Measurements from ENCODE around the gene PIK3IP1.

PIK3IP1 gene

DNA sequence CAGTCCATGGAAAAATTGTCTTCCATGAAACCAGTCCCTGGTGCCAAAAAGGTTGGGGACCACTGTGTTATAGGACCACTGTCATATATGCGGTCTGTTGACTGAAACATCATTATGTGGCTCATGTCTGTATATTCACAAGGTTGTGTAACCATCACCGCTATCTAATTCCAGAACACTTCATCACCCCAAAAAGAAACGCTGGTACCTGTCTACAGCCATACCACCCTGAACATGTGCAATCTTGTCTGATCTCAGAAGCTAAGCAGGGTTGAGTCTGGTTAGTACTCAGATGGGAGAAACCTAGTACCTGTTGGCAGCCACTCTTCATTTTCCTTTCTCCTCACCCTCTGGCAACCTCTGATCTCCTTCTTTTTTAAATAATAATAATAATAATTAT lies 12.9 kb upstream of the PIK3IP1 start:
- no peak for DNase-seq

DNA sequence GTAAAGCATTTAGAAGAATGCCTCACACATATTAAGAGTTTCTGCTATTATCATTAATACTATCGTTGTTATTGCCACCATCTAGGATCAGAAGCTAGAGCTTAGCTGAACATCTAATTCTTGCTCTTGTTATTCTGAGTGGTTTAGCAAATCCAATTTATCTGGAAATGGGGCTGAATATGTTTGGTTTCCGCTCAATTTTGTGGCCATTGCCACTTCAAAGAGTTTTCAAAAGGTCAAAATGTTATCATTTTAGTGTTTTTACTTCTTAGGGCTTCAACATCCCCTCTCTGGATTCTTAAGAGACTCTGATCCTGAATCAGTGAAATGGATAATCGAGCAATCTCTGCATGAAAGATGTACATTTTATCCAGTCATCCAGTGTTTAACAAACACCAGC lies 10.2 kb upstream of the PIK3IP1 start:
- DNase-seq = no peak

DNA sequence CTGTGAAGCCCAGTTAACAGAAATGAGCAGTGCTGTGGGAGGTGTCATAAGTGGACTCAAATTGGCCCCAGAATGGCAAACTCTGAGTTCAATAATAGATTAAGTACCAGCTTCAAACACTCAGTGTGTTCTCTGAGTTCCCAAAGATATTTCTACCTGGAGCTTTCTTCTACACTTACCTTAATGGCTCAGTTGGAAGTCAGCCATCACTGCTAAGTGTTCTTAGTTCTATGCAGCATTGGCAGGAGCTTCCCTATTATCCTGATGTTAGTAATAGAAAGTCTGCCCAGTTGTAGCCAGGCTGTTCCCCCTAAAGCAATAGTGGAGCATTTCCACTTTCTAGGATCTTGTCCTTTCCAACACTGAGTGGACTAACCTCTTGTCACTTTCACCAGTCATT lies 9.7 kb upstream of the PIK3IP1 start:
- DNase-seq = no peak

DNA sequence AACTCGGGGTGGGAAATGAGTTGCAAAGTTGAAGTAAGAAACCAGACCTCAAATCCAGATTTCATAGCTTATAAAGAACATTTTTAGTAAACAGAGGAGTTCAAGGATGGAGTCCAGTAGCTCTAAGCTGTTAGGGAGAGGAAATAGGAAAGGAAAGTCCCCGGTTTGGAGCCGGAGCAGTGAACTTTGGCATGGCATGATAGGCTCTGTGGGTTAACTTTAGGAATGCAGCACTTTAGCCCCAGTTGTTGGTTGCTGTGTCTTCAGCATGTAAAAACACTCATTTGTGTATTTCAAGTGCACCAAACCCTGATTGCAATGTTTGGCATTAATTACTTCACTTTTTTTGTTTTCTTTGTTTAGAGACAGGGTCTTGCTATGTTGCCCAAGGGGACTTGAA lies 8.6 kb upstream of the PIK3IP1 start:
- DNase-seq = no peak

DNA sequence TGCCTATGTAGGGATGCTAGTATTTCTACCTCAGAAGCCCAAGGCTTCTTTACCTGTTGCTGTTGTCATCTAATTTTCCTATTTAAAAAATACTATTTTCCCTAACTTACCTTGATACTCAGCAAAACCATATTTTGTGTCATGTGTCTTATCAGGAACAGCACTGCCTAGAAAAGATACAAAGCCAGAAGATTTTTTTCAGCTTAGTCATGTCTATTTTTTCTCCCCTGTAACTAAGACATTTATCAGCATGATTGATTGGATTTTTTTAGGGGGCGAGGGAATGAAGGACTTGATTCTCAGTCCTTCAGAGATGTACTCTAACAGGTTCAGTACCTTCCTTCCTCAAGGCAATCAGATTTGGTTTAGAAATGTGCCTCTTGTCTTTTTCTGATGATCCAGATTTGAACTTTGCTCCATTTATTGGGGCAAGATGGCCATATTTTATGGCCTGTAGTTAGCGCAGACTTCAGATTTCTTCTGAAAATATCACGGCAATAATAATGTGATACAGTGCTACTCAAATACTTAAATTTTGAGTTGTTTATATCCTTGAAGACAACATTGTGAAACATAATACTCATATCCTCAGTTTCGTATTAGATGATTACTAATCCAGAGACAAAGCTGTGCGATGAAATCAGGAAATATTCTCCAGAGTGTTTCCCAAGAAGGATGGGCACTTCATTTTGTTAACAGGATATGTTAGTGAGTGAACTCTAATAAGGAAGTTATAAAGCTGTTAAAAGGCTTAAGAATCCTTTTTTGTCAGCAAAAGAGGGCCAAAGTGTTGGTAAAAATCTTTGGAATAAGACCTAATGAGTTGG lies 3.8 kb upstream of the PIK3IP1 start:
- no peak for DNase-seq

DNA sequence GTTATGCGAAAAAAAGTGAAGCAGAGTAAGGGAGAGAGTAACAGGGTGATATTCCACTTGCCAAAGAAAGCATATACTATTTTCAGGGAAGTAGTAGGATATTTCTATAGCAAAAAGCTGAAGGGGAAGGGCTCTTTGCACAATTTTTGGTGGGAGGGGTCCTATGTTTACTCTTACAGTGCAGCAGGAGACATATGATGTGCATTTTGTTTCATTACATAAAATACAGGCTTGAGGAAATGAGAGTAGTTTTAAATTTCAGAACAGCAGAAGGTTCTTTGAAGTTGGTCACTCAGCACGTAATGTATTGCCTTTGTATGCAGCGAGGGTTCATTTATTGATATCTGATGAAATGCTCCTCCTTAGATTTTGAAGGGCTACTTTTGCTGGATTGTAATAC lies 3.1 kb upstream of the PIK3IP1 start:
- DNase-seq = no peak

DNA sequence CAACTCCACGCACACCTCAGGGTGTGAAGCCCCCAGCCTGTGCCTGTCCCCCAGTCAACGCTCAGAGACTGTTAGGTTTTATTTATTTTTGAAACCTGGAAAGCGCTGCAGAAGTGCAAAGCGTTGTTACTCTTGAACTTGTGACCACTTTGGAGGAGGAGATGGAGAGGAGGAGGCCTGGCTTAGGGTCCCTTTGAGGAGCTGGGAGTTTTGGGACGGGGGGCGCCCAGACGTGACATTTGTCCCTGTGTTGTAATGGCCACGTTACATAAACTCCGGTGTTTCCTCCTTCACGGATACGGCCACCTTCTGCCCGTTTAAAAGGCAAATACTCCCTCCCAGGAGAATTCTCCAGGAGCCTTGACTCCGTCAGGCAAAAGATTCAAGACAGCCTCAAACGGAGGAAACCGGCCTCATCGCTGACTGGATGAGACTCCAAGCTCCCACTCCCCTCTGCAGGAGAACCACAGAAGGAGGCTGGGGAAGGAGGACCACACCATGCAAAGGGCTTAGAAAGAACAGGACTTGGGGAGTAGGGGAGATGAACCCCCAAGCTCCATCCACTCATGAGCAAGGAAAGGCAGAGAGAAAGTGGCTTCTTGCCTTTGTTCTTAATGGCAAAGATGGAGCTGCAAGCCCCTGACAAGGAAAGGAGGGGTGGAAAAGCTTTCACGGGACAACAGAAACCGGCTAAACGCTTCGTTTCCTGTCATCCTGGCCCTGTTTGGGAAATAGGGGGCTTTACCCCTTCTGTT lies 630 bp downstream of the PIK3IP1 start:
- DNase-seq = no peak

DNA sequence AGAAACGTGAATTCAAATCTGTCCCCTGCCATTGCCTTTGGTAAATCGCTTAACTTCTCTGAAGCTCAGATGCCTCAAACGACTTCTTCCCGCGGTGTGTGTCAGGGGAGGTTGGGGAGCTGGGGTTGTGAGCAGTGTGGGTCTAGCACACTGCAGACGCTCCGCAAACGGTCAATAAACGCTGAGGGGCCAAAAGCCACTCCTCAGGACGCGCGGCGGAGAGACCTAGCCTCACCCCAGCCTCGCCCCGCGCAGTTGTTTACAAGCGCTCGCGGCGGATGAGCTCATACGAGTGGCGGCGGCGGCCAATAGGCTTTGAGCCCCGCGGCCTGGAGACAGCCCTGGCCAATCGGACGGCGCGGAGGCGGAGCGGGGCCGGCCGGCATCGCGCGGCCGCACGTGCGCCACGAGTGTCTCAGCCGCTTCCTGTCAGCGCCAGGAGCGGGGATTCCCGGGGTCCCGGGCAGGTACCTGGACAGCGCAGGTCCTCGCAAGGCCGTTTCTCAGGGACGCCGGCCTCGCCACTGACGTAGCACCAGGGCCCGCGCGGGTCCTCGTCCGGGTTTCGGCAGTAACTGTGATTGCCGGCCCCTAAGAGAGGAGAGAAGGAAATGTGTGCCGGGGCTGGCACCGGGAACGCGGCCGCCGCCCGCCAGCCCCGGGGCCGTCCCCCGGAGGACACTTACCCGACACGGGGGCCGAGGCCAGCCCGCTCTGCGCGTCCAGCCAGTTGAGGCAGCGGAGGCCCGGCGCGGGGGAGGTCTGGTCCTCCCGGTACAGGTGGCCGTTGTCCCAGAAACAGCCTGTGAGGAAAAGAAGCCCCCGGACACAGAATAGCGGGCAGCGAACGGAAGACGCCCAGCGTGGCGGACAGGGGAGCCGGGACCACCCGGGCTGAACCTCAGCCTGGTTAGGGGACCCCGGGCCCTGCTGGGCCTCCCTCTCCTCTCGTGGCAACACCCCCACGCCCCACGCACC lies 1.5 kb downstream of the PIK3IP1 start:
- no peak for DNase-seq

DNA sequence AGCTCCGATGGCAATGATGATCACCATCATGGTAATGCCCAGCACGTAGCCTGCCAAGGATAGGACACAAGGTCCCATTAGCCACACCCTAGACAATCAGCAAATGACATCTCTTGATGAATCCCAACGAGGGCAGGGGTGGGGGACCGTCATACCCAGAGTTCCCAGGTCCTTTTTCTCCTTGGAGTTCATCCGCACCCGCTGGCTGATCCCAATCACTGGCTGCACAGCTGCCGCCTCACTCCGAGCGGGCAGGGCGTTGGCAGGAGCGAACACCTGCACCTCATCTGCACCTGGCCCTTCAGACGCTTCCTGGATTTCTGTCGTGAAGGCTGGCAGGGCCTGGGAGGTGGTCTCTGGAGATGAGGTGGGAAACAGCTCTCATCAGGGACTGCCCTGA lies 2.9 kb downstream of the PIK3IP1 start:
- no peak for DNase-seq

DNA sequence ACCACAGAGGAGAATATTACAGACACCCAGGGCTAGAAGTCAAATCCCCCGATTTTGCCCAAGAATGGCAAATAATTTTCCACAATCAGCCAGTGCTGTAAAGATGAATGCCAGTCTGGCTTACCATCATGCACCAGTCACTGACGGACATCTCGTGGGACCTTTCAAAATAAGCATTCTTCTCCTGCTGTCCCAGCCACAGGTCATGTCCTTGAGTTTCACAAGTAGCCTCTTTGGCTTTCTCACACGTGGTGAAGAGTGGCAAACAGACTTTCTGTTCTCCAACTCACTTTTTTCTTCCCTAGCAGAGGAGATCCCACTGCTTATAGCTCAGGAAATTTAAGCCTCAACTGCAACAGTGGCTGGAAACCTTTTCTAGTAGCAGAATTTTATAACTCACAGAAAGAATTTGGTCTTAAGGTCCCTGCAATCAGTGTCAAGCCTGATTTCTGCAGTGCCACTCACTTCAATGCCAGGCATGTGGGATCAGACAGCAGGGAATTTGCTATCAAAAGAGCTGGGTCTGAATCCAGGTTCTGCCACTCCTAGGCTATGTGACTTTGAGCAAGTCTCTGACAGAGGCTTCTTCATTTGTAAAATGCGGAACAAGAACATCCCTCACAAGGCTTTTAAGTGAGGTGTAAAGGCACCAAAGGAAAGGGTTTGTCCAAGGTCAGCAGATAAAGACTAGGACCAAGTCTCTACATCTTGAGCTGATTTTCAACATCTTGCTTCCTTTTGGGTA lies 3.6 kb downstream of the PIK3IP1 start:
- no peak for DNase-seq

DNA sequence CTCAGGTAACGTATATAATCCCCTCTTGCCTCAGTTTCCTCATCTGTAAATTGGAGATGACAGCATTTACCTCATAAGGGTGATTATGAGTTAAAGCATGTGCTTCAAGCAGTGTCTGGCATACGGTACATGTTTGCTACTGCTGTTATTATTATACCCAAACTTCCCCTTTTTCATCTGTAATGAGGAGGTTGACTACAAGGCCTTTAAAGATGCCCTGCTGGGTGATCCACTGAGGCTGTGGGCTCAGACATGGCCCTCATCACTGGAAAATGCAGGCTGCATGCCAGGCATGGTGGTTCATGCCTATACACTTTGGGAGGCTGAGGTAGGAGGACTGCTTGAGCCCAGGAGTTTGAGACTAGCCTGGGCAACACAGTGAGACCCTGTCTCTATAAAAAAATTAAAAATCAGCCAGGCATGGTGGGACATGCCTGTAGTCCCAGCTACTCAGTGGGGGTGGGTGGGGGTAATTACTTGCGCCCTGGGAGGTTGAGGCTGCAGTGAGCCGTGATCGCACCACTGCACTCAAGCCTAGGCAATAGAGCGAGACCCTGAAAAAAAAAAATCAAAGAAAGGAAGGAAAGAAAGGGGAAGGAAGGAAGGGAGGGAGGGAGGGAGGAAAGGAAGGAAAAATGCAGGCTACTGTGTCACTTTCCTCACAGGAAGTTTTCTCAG lies 4.3 kb downstream of the PIK3IP1 start:
- DNase-seq = no peak

DNA sequence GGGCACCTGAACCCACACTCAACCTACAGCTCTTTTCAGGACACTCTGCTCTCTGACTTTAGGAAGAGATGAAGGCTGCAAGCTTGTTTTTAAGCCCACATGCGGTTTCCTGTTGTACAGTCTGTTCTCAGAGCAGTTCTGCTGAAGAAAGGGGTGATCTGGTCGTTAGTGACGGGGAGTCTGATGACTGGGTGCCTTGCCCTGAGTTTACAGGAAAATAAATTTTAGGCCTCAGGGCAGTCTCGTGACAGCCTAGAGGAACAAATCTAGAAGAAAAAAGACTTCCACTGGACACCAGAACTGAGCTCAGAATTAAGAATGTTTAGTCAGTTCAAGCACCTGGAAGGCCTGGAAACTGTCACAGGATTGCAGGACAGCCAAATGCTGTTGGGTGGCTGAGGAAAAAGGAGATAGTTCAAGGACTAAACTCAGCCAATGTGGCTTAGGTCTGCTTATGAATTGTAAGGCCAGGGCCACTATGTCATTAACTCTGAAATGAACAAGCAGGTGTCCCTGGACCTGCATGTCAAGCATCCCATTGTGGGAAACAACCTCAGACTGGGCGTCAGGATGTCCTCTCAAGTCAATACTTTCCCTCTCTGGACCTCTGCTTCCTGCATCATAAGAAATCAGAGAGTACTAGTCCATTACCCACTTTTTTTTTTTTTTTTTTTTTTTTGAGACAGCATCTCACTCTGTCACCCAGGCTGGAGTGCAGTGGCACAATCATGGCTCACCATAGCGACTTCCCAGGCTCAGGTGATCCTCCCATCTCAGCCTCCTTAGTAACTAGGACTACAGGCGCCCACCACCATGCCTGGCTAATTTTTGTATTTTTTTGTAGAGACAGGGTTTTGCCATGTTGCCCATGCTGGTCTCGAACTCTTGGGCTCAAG lies 5.7 kb downstream of the PIK3IP1 start:
- DNase-seq = no peak

DNA sequence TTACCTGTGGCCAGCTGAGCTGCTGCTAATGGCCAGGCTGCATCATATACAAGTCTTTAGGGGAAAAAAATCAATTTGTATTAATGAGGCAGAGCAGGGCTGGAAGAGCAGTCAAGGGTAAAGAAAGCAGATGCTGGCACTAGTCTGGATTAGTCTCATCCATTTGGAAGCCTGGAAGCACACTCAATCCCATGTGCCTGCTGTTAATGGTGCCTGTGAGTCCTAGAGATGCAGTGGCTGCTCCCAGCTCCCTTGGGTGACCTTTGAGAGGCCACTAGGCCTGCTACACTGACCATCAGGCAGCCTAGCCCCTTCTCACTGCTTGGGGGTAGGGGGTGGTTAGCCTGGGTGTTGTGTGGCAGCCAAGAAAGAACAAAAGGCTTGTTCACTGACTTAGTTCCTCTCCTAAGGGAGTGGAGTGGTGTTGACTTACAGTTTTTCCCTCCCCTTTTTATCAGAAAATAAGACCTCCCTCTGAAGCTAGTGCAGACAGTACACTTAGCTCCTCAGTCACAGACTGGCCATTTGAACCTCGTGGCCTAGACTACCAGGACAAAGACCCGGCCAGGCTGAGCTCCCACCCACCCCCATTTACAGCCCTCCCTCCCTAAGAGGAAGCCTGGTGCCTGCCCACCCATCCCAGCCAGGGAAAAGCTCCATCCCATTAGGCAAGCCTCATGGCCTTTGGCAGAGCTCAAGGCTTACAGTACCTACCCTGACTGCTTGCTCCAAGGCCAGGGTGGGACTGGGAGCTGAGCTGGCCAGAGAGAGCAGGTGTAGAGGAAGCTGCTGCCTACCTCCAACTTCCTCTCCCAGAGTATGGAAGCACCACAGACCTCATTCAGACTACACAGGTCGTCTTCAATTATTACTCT lies 7.8 kb downstream of the PIK3IP1 start:
- no peak for DNase-seq

DNA sequence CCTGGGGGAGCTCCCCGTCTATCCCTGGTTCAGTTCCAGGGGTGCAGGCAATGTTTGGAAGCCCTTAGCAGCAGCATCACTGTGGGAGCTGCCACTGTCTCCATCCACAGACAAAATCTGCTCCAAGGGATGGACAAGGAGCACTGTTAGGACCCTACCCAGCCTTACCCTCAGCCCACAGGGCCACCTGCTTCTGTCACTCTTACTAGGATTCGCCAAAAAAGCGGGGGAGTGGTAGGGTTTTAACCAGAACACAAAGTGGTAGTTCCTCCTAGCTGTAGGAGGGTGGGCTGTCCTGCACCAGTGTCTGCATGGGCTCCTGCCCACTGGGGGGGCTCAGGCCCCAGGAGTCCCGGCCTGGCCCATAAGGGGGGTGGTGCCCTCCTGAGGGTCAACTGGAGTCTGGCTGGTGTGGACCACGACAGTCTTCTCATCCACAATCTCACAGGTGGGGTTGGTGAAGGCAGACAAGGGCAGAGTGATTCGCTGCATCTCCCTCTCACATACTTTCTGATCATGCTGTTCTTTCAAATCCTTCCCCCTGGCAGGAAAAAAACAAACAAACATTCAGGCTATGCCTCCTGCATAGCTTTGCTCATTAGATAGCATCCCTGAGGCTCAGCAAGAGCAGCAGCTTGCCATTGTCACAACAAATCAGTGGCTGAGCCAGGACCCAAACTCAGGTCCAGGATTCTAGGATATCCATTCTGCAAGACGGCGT lies 9.4 kb downstream of the PIK3IP1 start:
- no peak for DNase-seq

DNA sequence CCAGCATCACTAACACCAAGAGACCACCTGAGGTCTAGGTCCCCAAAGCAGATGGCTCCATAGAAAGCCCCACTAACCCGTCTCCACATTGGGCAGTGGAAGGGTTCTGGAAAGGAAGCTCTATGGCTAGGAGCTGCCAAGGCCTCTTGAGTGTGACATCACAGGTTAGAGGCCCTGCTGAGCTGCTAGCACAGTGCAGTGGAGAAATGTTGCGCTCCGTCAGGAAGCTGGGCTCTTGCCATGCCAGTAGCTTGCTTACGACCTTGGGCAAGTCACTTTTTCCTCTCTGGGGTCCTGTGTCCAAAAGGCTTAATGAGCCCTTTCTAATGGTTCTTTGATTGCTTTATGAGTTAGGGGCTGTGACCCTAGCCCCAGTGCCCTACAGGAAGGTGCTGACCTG lies 10.6 kb downstream of the PIK3IP1 start:
- no peak for DNase-seq

DNA sequence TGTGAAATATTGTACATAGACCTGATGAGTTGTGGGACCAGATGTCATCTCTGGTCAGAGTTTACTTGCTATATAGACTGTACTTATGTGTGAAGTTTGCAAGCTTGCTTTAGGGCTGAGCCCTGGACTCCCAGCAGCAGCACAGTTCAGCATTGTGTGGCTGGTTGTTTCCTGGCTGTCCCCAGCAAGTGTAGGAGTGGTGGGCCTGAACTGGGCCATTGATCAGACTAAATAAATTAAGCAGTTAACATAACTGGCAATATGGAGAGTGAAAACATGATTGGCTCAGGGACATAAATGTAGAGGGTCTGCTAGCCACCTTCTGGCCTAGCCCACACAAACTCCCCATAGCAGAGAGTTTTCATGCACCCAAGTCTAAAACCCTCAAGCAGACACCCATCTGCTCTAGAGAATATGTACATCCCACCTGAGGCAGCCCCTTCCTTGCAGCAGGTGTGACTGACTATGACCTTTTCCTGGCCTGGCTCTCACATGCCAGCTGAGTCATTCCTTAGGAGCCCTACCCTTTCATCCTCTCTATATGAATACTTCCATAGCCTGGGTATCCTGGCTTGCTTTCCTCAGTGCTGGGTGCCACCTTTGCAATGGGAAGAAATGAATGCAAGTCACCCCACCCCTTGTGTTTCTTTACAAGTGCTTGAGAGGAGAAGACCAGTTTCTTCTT lies 12.3 kb downstream of the PIK3IP1 start:
- DNase-seq = no peak

DNA sequence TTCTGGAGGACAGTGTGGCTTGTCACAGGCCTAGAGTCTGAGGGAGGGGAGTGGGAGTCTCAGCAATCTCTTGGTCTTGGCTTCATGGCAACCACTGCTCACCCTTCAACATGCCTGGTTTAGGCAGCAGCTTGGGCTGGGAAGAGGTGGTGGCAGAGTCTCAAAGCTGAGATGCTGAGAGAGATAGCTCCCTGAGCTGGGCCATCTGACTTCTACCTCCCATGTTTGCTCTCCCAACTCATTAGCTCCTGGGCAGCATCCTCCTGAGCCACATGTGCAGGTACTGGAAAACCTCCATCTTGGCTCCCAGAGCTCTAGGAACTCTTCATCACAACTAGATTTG lies 13.0 kb downstream of the PIK3IP1 start:
- no peak for DNase-seq

DNA sequence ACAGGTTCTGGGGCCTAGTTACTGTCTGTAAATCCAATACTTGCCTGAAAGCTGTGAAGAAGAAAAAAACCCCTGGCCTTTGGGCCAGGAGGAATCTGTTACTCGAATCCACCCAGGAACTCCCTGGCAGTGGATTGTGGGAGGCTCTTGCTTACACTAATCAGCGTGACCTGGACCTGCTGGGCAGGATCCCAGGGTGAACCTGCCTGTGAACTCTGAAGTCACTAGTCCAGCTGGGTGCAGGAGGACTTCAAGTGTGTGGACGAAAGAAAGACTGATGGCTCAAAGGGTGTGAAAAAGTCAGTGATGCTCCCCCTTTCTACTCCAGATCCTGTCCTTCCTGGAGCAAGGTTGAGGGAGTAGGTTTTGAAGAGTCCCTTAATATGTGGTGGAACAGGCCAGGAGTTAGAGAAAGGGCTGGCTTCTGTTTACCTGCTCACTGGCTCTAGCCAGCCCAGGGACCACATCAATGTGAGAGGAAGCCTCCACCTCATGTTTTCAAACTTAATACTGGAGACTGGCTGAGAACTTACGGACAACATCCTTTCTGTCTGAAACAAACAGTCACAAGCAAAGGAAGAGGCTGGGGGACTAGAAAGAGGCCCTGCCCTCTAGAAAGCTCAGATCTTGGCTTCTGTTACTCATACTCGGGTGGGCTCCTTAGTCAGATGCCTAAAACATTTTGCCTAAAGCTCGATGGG lies 13.5 kb downstream of the PIK3IP1 start:
- DNase-seq = no peak

Measured in NCI-H1417 treated with DMSO at 0.1 percent for 48 hours (cell line).